Measurements from ENCODE around the gene CACNA1A.

DNA sequence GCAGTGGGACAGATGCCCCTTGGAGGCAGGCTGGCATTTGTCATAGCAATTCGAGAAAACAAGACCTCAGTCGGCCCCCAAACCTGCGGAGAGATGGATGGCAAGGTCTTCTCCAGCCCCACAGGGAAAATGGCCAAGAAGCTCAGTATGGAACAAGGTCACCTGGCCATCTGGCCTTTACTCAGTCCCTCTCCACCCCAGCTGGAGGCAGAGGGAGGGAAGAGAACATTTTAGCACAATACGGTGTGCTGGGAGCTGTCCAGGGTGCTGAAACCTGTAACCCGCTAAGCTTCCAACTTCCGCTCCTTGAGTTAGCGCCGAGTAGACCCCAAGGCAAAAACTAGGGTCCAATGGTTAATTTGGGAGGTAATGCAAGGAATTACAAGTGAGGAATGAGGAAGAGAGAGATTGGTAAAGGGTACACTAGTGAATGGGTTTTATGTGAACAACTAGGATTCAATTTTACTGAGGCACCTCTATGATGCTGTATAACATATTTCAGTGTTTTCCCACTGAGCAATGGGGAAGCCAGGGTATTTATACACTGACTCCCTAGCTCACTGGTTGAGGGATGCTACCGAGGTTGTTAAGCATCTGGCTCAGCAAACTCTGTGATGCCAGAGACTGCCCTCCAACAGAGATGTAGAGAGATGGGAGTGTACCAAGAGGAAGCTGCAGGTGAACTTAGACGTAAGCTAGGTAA is 64.3 kb downstream of the CACNA1A start:
- TF ChIP-seq, protein P1, sequence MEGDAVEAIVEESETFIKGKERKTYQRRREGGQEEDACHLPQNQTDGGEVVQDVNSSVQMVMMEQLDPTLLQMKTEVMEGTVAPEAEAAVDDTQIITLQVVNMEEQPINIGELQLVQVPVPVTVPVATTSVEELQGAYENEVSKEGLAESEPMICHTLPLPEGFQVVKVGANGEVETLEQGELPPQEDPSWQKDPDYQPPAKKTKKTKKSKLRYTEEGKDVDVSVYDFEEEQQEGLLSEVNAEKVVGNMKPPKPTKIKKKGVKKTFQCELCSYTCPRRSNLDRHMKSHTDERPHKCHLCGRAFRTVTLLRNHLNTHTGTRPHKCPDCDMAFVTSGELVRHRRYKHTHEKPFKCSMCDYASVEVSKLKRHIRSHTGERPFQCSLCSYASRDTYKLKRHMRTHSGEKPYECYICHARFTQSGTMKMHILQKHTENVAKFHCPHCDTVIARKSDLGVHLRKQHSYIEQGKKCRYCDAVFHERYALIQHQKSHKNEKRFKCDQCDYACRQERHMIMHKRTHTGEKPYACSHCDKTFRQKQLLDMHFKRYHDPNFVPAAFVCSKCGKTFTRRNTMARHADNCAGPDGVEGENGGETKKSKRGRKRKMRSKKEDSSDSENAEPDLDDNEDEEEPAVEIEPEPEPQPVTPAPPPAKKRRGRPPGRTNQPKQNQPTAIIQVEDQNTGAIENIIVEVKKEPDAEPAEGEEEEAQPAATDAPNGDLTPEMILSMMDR (IDR thresholded peaks at IDR 0.05; ENCODE audit: insufficient read depth, low read length, poor library complexity, severe bottlenecking) = no peak
- TF ChIP-seq EZH2phosphoT487 (conservative IDR thresholded peaks at IDR 0.05; ENCODE audit: low read length) = no peak

All from SU-DHL-6 (cell line).